NCI-H2227 (cell line): ENCODE data around the gene ACOT9.
"Not testable (repeated sequence)": the region's sequence is repeated elsewhere in the genome, so short reads cannot be mapped to it uniquely, and the experiment has no call there.

Experiments used
- DNase-seq: peaks from one replicate; lab custom pipeline; 2025; ENCODE audit not compliant: unreplicated experiment; lab: John Stamatoyannopoulos, UW

The ACOT9 gene

GRCh38 chrX:23742697-23743622 lies at the start of gene ACOT9:
ACOT9 (minus strand) TSS chrX:23743276; CDS start chrX:23743144, 132 bp downstream.
- peak; percentile 98 for DNase-seq

GRCh38 chrX:23790155-23790497 lies 47.0 kb upstream of the ACOT9 start:
- no peak for DNase-seq

- no peak for DNase-seq
Observed at GRCh38 chrX:23789386-23790154, 46.5 kb upstream of the ACOT9 start.

- no peak for DNase-seq
Observed at GRCh38 chrX:23788946-23789345, 45.9 kb upstream of the ACOT9 start.

GRCh38 chrX:23788521-23788920 lies 45.4 kb upstream of the ACOT9 start:
- DNase-seq = no peak

- DNase-seq = no peak
Observed at GRCh38 chrX:23787745-23788118, 44.7 kb upstream of the ACOT9 start.

- no peak for DNase-seq
Observed at GRCh38 chrX:23786268-23786815, 43.3 kb upstream of the ACOT9 start.

GRCh38 chrX:23785580-23785979 lies 42.5 kb upstream of the ACOT9 start:
- no peak for DNase-seq

- DNase-seq = no peak
Observed at GRCh38 chrX:23784470-23785331, 41.6 kb upstream of the ACOT9 start.

- DNase-seq = no peak
Observed at GRCh38 chrX:23783589-23784469, 40.8 kb upstream of the ACOT9 start.

GRCh38 chrX:23782863-23783588 lies 40.0 kb upstream of the ACOT9 start, which contains the start of gene SAT1:
SAT1 (plus strand) TSS chrX:23783173; CDS start chrX:23783352, 179 bp downstream.
- peak; percentile 98 for DNase-seq

- DNase-seq = no peak
Observed at GRCh38 chrX:23782455-23782854, 39.4 kb upstream of the ACOT9 start.

GRCh38 chrX:23779025-23779424 lies 35.9 kb upstream of the ACOT9 start:
- DNase-seq = no peak

- DNase-seq = no peak
Observed at GRCh38 chrX:23776363-23776762, 33.3 kb upstream of the ACOT9 start.

- DNase-seq = no peak
Observed at GRCh38 chrX:23773601-23774175, 30.6 kb upstream of the ACOT9 start.

GRCh38 chrX:23771086-23771485 lies 28.0 kb upstream of the ACOT9 start:
- not testable (repeated sequence) for DNase-seq

GRCh38 chrX:23770142-23770541 lies 27.1 kb upstream of the ACOT9 start:
- no peak for DNase-seq

- no peak for DNase-seq
Observed at GRCh38 chrX:23766650-23767551, 23.8 kb upstream of the ACOT9 start.
